Stimulated activated CD4-positive, alpha-beta T cell treated with anti-CD3 and anti-CD28 coated beads, Interleukin-15, amount 100 ng/mL, for 48 hours (primary cell): ENCODE measurements around the gene DENND6B.

Experiments used
- DNase-seq, 2 donors: peaks; one replicate each; pipeline ENCODE4 v3.0.0-alpha.2; 2020; ENCODE audit warnings: low read depth in 2 of 2

DENND6B gene

DNA sequence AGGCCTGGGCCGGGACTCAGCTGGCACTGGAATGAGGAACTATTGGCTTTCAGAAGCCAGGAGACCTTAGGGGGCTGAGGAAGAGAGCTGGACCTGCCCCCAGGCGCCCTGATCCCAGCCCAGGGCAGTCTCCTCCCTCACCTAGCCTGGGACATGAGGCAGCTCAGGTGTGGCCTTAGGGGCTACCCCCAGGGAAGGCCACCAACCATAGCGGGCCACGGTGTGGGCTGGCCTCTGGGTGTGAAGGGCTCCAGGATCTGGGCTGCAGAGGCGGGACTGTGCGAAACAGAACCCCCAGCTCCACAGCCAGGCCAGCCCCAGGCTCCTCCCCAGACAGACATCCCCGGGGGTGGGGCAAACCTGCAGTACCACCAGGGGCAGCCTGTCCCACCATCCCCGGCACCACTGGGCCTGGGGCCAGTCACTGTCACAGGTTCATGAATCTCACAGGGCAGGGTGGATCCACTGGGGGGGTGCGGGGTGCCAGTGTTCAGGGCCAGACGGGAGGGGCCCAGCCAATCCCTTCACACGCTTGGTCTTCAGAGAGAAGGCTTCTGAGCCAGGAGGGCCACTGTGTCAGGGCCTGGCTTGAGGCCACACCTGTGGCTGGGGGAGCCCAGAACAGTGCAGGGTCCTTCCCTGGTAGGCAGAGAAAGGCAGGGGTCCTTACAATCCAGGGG lies 22.8 kb downstream of the DENND6B start:
- DNase-seq: no peak

GRCh38 chr22:50303515-50303847 lies 23.3 kb downstream of the DENND6B start:
- no peak for DNase-seq

DNA sequence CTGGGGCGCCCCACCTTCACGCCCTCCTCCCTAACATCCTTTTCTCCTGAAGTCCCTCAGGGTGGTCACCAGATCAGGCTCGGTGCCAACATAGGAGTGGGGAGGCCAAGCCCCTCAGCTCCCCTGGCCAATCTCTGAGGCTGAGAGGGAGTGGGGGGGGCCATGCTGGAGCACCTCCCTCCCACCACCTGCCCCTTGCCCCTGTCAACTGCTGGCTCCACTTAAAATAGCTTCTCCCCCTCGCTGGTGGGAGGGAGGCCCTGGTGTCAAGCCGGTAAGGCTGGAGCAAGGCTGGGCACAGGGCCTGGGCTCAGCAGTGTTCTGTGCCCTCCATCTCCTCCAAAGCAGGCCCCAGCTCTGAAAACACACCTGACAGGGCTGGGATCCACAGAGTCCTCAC lies 24.2 kb downstream of the DENND6B start:
- DNase-seq: no peak

GRCh38 chr22:50302041-50302541 lies 24.7 kb downstream of the DENND6B start:
- DNase-seq: no peak

- no peak for DNase-seq
Observed at GRCh38 chr22:50301581-50301991, 25.2 kb downstream of the DENND6B start.

GRCh38 chr22:50300620-50301257 lies 26.1 kb downstream of the DENND6B start:
- DNase-seq: no peak

DNA sequence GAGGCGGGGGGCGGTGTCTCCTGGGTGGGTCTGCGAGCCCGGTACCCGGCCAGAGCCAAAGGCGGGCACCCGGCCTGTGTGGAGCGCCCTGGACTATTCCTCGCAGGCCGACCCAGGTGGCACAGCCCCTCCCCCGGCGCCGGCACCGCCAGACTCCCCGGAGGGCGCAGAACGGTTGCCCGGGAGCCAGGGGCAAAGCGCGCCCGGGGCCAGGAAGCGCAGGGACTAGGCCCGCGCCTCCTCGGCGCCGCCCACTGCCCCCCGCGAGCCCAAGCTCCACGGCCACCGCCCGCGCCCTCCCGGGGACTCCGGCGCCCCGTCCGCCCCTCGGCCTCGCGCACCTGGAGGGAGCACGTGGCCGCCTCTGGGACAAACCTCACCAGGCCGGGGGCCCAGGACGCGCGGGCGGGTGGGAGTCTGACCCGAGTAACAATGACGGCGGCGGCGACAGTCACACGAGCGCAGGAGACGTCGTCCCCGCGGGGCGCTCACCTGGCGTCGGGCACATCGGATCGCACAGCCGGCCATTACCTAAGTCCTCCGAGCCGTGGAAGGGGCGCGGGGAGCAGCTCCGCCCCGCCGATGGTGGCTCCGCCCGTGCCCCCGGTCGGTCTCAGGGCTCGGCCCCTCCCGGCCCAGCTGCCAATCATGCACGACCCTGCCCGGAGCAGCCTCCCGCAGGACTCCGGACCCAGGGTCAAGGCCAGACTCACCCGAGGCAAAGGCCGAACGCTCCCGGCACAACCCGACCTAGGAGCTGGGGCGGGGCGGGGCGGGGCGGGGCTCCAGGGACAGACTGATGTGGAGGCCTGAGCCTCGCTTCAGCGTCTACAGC lies 26.8 kb downstream of the DENND6B start:
- no peak for DNase-seq

DNA sequence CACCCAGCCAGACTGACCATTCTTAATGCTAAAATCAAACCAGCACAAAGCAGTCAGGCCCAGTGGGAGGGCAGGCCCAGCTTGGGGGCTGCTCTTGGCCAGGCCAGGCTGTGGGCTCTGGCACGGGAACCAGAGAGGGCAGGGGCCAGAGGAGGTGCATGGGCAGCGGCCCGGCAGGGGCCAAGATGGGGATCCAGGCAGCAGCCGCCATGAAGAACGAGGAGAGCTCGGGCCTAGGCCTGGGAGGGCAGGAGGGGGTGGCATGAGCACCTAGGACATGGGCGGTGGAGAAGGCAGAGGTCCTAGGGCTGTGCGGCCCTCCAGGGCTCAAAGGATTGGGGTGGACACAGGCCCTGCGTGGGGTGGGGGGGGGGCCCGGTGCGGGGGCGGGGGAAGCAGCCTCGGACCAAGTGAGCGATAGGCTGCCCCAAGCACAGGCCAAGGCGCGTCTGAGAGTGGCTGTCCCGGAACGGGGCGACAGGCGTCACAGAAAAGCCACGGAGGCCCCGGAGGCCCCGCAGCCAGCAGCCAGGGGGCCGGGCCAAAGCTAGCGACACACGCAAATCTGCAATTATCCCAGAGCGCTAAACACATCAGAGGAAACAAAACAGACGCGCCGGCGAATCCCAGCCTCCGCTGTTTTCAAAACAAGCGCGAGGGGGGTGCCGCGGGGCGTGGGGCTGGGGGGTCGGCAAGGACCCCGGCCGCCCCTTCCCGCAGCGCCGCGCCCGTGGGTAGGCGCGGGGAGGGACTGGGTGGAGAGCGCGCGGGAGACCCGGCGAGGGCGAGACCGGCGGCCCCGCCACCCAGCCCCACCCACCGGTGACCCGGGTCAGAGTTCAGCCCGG lies 27.7 kb downstream of the DENND6B start:
- DNase-seq: no peak

DNA sequence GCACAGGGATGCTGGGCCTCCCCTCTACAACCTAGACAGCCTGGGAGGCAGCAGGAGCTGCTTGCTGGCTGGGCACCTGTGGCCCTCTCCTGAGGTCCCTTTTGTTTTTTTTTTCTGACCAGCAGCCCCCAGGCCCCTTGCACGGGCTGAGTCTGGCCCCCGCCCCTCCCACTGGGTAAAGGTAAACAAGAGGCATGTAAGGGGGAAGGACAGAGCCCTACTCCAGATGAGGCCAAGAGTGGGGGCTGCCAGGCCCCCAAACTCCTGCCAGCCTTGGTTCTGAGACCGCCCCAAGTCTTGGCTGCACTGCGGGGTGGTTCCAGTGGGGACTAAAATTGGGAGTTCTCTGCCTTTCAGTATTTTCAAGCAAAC lies 28.6 kb downstream of the DENND6B start:
- no peak for DNase-seq

- DNase-seq: no peak
Observed at GRCh38 chr22:50297510-50298265, 29.1 kb downstream of the DENND6B start.

- no peak for DNase-seq
Observed at GRCh38 chr22:50296658-50297490, 29.9 kb downstream of the DENND6B start.

GRCh38 chr22:50294319-50294656 lies 32.5 kb downstream of the DENND6B start:
- DNase-seq: no peak

GRCh38 chr22:50293441-50294318 lies 33.1 kb downstream of the DENND6B start:
- DNase-seq: no peak

DNA sequence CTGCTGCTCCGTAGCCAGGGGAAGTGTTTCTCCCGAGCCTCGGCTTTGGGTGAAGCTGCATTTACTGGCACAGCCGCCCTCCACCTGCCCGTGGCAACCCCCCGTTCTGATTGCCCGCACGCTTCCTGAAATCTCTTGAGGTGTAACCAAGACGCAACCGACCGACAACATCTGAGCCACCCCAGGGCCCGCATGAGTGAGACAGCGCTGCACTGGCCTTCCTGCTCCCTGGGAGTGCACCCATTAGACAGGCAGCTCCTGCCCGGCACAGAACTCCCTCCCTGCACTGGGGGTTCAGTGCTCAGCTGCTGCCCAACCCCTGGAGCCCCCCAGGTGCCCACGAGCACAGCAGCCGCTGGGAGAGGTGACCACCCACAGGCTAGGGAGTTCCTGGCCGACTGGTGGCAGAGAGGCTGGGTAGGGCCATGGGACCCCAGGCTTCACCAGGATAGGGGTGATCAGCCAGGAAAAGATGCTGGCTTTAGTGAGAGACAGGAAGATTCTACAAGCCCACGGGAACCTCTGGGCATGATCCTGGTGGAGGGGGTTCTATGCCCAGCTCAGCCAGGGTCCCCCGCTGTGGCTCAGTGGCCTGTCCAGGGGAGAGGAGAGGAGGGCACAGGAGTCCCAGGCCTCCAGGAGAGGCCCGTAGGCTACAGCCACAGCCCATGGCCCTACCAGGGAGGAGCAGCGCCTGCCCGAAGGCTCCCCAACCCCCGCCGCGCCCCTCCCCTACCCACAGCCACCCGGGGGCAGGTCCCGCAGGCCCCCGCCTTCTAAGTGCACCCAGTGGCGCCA lies 34.0 kb downstream of the DENND6B start:
- no peak for DNase-seq

GRCh38 chr22:50289942-50290630 lies 36.7 kb downstream of the DENND6B start:
- no peak for DNase-seq

DNA sequence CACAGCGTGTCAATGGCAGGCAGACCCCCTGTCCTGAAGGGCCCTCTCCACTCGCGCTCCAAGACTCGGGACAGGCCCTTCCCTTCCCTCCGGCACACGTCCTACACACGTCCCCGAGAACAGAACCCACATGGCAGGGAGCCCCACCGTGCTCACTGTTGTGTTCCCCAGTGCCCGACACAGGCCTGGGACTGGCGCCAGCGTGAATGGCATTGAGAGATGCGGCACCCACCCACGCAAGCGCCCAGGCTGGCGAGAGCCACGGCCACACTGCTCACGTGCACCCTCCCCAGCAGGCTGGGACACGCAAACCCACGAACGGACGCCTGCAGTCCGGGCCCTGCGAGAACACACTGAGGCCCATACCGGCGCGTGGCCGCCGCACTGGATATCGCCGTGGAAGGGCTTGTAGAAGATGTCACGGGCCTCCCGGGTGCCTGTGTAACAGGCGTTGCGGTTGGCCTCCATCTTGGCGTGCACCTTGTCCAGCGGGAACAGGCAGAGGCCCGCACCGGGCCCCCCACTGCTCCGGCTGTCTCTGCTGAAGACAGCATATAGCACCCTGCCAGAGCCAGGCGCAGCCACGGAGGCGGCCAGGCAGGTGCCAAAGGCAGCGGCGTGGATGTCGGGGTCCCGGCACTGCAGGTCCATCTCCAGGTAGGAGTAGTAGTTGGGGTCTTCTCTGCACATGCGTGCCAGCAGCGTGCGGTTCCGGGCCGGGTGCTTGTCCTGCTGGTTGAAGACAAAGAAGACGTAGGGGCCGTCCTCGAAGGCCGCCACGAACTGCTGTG lies 37.5 kb downstream of the DENND6B start:
- no peak for DNase-seq

DNA sequence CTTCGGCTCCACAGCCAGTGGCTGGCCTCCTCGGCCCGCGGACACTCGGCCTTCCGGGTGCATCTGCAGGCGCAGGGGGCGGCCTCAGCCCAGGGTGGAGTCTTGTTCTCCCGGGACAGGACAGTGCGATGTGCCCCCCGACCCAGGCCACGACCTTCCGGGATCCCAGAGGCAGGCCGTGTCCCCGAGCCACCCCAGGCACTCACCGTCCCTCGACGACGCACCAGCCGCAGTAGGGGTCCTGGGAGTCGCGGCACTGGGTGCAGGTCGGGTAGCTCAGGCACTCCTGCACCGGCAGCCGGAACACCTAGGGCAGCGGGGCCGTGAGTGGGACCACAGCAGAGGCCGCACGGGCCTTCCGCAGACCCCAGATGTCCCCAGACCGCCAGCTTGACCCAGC lies 39.1 kb downstream of the DENND6B start:
- no peak for DNase-seq
